AML-193 (cell line): ENCODE results near the gene IGF2BP2.

Experiments
- DNase-seq, 2 experiments: peaks; one replicate each; lab custom pipeline; 2025; lab: John Stamatoyannopoulos, UW

Gene IGF2BP2

DNA sequence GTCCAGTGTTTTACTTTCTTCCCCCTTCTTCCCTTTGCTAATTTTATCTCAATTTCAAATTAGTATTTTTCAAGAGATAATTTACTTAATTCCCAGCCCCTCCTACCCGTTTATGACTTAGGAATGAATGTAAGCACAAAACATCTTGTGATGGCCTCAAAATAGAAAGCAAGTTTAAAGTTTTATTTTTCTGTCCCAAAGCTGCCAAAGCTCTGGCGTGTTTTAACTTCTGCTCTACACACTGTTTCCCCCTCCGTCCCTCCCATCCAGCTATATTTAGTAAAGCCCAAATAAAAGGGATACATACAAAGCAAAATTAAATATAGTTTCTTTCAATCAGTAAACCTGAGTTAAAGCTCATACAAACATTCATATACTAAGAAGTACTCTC lies 59.9 kb downstream of the IGF2BP2 start:
- DNase-seq, result no peak

DNA sequence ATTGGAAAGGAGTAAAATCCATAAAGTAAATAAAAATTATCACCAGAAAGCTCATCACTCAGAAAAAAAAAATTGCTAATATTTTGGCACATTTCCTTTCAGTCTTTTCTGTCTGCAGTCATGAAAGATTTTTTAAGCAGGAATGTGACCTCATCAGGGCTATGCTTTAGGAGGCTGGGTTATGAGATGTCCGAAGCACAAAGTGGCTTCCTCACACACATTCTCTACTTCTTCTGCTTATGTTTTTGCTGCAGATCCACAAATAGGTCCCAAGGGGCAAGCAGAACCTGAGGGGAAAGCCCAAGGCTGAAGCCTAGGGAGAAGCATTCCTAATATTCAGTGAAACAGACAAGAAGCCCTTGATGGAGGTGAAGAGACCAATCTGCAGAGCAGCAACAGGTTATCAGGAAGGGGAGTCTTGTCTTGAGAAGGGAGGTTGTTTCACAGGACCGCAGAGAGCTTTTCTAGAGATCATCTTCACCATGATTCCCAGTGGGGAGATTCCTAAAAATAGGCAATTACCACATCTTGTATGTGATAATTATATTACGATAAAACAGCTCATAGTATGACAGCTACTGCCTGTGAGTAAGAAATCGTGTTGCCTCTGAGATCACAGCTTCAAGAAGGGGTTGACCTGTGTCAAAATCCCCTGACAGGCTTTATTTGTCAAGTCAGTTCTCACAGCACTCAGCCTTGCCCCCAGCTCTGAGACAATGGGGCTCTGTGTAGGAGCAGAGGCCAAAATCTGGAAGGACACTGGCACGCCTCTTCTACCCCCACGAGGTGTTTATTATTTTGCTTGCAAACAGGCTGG lies 60.5 kb downstream of the IGF2BP2 start:
- no peak for DNase-seq

DNA sequence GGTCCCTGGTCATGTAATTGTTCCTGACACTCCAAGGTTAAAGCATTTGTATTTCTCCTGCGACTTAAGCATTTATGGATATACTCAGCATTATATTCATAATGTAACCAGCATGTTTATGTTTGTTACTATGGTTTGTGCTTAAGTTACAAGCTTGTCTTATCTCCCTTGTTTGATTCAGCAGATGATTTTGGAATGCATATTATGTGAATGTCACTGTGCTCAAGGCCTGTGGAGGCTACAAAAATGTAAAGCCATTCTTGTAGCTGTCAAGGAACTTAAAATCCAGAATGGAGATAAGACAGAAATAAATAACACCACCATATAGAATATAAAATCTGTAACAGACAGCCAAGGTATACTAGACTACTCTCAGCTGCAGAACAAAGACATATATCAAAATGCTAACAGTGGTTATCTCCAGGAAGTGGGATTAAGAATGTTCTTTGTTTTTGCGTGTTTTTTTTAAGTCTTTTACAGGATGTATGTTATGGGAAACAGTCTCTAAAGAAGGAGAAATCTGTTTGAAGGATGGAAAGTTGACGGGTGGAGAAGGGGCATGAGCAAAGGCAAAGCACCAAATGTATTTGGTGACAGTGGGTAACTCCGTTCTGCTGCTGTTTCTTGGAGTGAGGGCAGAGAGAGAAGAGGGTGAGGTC lies 61.4 kb downstream of the IGF2BP2 start:
- no peak for DNase-seq

DNA sequence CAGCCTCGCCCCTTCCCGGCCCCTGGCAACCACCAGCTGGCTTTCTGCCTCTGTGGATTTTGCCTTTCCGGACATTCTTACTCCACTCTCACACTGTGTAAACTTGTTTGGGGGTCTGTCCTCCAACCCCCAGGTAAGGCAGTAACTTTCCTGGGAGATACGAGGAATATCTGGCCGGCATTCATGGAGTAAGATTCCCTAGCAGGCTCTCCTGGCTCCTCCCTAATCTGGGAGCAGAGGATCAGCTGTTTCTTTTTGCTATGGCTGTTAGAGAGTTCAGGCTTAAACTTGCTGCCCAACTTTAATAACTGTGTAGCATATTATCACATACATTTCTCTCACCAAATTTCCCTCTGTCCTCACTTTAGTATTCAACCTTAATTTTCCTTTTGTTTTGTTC lies 64.3 kb downstream of the IGF2BP2 start:
- no peak for DNase-seq

DNA sequence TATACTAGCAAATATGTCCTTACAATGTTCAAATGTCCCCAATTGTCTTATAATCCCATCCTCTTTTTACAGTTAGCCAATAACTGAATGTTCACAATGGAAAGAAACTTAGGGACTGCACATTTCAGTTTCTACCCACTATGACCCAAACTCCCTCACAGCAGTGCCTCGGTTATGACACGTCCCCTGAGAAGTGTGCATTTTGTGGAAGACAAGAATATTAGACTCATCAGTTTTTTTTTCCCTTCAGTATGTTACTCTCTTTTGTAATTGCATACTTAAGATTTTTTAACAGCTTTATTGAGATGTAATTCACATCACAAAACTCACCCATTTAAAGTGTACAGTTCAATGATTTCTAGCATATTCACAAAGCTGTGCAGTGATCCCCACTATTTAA lies 64.8 kb downstream of the IGF2BP2 start:
- DNase-seq, result no peak

DNA sequence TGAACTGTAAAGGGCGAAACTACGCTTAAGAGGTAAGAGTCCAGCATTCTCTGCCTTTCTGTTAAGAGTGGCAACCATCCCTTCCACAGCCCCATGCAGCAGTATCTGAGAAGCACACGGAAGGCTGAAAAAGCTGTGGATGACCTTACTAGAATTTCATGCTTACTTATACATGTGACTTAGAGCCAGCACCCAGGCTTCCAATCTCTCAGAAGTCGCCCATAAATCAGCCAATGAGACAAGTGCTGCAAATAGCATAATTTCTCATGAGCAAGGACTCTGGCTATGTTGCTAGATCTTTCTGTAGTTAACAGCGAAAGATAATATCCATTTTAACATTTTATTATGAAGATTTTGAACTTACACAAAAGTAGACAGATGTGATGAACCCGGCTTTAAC lies 65.3 kb downstream of the IGF2BP2 start:
- DNase-seq, result no peak

DNA sequence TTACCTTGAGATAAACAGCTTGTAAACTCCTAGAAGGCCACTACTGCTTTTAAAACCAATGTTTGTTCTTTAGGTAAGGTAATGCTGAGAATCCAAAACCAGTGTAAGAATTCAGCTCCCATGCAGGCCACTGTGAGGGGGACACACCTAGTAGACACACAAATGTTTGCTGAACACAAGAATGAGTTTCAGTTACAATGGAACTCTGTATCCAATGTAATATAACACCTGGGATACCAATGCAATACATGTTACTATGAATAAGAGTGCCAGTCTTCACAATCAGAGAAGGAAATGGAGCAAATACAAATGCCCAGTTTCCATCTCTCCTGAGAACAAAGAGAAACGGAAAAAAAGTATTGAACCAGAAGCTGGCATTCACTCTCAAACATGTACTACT lies 65.9 kb downstream of the IGF2BP2 start:
- no peak for DNase-seq

DNA sequence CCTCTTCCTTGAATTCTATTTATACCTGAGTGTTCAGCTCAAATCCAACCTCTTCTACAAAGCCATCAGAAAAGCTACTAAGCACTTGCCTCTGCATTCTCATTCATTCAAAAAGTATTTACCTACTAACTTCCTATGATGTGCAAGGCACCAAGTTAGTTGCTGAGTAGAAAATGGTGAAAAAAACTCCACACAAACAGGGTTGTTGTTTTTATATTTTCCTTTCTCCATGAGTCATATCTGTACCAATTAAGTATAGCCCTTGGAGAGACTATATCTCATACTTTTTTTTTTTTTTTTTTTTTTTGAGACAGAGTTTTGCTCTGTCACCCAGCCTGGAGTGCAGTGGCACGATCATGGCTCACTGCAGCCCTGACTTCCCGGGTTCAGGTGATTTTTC lies 67.7 kb downstream of the IGF2BP2 start:
- no peak for DNase-seq

DNA sequence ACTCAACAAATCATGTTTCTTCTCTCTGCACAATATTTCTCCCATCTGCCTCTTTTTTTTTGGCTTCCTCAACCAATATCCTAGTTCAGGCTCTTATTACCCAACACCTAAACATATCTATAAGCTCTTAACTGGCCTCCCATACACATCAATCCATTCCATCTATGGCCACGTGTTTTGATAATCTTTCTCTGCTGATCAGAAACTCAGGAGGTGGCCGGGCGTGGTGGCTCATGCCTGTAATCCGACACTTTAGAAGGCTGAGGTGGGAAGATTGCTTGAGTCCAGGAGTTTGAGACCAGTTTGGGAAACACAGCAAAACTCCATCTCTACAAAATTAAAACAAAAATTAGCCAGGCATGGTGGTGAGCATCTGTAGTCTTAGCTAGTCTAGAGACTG lies 68.4 kb downstream of the IGF2BP2 start:
- DNase-seq, result no peak

DNA sequence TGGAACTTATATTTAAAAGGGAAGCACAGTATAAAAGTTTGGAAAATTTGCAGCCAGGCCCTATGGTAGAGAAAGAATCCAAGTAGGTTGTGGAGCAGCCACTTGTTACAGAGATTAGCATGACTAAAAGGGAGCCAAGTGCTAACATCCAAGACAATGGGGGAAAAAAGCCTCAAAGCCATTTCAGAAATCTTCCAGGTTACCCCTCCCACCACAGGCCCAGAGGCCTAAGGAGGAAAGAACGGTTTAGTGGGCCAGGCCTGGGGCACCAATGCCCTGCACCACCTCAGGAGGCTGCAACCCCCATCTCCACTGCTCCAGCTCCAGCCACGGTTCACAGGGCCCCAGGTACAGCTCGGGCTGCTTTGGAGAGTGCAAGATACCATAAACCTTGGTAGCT lies 69.9 kb downstream of the IGF2BP2 start:
- DNase-seq, result no peak

DNA sequence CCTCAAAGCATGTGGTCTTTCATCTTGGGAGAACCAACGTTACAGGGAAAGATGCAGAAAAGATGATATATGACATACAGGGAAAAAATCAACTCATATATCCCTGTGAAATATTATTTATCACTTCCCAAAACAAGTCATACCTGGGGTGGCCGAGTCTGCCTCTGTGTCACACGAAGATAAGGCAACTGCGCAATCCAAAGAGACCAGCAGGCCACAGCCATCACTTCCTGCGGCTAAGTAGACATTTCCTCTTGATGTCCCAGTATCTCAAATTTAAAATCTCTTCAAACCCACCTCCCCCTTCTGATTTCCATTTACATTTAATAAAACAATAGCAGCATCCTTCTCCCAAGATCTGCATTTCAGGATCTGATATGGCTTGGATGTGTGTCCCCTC lies 71.5 kb downstream of the IGF2BP2 start:
- no peak for DNase-seq

DNA sequence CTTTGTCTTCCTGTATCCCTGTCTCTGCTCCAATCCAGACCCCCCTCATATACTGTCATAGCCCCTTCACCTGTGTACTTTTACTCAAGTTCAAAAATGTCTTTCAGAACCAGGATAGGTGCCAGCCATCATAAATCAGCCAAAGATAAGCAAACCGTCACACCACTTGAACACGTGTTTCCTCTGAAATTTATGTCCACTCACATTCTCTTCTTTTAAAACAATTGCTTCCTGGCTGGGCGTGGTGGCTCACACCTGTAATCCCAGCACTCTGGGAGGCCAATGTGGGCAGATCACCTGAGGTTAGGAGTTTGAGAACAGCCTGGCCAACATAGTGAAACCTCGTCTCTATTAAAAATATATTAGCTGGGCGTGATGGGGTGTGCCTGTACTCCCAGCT lies 74.1 kb downstream of the IGF2BP2 start:
- no peak for DNase-seq

DNA sequence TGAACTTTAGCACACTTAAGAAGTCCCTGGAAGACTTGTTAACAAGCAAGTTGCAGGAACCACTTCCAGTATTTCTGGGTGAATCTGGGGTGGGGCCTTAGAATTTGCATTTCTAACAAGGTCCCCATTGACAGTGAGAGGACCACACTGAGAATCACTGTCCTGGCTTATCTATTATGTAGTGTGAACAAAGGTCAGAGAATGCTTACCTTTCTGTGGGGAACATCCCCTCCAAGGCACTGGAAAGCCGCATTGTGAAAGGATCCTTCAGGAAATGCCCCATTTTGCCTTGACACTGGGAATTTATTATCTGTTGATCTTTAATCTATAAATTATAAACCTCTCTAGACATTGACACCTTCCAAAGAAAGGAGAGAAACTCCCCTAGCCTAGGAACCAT lies 74.8 kb downstream of the IGF2BP2 start:
- no peak for DNase-seq

DNA sequence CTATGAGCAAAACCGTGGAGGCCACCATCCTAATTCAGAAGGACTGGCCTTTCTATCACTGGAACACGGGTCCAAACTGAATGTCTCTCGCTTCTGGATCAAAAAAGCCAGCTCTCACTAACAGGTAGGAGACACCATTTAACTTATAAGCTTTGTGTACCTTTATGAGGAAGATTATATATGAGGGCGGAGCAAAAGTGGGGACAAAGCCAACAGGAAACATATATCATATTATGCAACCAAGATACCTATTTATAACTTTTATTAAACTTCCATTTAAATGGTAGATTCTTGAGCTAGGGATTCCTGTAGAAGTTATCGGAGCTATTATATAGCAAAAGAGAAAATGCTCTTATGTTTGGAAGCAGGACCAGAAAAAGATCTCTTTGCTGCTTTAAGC lies 78.4 kb downstream of the IGF2BP2 start:
- no peak for DNase-seq

DNA sequence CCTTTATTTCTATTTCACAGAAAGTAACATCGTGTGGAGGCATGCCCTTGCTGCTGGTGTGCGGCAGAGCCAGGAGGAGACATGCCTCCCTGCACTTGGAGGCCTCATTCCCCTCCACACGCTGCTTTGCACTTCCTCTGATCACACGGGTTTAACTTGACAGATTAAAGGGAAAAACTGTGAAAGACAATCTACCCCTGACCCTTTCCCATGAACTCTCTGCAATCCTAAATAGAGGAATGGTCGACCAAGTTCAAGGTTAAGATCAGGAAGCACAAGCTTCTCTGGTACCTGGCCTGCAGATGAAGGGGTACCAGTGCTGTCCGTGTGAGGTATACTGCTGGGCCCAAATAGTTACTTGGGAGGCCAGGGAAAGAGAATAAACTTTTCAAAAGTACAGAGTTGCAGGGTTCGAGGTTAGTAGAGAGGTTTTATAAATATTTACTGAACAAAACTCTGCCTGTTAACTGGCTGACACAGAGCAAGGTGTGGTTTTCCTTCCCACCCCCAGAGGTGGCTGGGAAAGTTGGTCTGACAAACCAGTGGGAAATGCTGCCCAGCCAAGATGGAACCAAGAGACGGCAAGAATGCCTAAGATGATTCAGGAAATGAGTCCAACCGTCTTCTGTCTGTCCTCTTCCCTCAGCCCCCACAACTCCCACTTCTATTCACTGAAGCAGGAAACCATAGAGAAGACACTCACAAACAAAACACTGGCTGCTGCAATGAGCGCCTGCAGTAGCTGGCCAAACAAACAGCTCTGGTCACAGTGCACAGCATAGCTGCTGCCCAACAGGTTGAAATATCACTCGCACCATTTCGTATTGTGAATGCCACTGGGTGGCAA lies 79.6 kb downstream of the IGF2BP2 start:
- no peak for DNase-seq

DNA sequence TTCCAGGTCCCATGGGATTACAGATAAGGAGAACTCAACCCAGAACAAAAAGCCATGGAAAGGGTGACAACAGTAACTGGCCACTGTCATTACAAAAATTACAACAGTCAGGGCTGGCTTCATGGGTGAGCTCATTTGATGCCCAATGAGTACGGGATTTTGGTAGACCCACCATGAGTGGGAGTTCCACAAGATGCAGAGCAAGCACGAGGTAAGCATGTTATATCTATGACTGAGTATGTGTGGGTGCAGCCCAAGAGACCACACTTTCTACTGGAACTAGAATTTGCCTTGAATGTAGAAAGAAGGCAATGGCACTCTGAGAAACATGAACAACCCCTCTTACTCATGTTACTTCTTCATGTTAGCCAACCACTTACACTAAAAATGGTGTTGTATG lies 83.3 kb downstream of the IGF2BP2 start:
- DNase-seq, result no peak

DNA sequence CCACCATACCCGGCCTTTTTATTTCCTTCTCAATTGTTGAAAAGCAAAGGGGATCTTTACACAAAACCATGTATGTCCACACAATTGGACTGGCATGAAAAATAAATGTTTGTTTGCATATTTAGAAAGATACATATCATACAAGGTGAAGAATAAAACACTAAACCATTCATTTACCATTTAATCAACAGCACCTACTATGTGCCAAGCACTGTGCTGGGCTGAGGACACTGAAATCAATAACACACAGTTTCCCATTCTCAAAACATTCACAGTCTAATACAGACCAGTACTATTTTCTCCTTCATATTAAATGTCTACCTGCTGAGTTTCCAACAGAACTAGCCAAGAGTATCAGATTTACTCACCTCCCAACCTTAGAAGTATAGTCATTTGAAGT lies 84.7 kb downstream of the IGF2BP2 start:
- DNase-seq, result no peak

DNA sequence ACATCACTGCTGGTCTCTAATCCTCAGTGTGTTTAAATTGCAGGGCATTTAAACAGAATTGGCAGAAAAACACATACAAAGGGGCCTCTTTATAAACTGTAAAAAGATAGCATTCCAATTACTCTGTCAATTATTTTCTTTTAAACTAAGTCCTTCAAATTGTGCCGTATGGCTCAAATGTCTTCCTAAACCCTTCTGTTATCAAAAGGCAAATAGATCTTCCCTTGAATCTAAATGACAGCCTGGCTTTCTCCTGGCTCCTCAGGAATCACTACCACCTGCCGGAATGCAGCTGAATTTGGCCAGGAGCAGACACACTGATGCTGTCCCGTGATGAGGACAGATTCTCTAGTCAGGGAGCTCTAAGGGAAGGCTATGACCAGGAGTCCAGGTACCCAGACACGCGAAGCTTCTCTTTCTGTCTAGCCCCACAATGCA lies 85.6 kb downstream of the IGF2BP2 start:
- no peak for DNase-seq

DNA sequence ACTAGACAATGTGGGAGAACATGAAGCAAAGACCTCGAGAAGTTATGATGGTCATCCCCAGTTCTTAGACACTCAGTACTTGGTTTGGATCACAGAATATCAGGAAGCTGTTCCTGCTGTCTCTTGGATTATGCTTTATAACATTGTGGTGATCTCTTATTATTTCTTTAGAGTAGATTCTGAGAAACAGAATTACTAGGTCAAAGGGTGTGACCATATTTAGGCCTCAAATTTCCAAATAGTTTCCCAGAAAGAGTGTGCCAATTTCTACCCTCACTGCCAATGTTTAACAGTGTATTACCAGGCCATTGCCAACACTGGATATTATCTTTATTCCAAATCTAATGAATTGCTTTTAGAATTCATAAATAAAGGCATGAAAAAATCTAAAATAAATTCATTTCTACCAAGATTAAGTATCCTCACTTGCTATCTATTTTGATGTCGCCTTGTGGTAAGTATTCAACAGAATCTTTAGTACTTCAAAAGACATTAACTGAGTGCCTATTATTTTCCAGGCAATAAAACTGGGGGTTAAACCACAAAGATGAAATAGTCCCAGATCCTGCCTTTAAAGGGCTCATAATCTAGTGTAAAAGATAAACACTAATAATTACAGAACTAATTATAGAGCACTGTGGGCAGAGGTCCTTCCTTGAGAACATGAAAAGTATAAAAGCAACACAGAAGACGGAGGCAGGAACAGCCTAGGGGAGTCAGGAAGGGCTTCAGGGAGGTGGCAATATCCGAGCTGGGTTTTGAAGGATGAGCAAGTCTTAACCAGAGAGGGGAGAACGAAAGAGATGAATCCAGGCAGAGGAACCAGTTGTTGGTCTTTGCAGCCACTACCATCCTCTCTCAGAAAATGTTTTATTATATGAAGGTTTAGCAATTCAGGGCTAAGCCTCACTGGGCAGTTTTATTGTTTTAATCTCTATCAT lies 86.8 kb downstream of the IGF2BP2 start:
- DNase-seq, result no peak

DNA sequence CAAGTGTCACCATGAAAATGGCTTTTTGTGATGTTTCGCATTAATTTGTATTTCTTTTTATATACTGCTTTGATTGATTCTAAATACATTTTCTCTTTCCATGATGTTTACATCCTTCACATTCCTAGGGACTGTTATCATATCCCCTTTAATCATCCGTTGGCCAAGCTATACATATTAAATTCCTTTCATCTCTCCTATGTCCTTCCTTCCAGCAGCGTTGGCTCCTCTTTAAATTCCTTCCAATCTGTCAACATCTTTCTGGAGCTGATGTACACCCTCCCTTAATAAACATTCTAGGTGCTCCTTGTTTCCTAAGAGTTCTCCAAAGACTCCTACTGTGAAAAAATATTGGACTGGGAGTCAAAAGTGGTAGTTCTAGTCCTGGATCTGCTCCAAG lies 87.8 kb downstream of the IGF2BP2 start:
- DNase-seq, result no peak

DNA sequence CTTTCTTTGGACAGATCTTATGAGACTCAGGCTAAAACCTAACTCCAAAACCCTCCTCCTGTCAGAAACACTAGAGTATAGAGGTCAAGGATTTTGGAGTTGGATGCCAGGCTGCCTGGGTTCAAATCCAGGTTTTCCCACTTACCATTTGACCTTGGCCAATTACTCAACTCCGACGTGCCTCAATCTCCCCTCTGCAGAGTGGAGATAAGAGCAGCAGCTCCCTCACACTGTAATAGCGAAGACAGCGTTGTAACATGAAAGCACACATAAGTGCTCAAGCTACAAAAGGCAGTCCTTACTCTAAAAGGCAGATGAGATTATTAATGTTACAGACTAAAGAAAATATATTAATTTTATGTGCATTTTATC lies 90.1 kb downstream of the IGF2BP2 start:
- DNase-seq, result no peak
